GM12878 (cell line): ENCODE measurements around the gene PROCA1.

Experiments
- EGR1 ChIP-seq, 2 experiments: IDR thresholded peaks; 1 replicate in 1 of 2; 2 replicates in 1 of 2; pipeline ENCODE4 v1.6.1; 2011 to 2012; ENCODE audit warnings: low read depth in 2 of 2, low read length in 2 of 2, borderline replicate concordance in 1 of 2, mild to moderate bottlenecking in 1 of 2, moderate library complexity in 1 of 2
- FOXK2 ChIP-seq: fragments of 450-650 bp; IDR thresholded peaks from 2 replicates; pipeline ENCODE4 v1.6.1; 2017; ENCODE audit warnings: mild to moderate bottlenecking, moderate library complexity
- JUND ChIP-seq: IDR thresholded peaks from 2 replicates; pipeline ENCODE4 v1.6.1; 2012; ENCODE audit warnings: low read depth, mild to moderate bottlenecking, low read length, improper control_type of control experiment, moderate library complexity
- NR2C2 ChIP-seq: IDR thresholded peaks from 2 replicates; pipeline ENCODE4 v1.6.1; 2011; ENCODE audit warnings: borderline replicate concordance, low read depth; ENCODE audit not compliant: control insufficient read depth, insufficient read length
- POLR2A ChIP-seq: IDR thresholded peaks from 2 replicates; pipeline ENCODE4 v1.6.1; 2011; ENCODE audit warnings: low read depth, mild to moderate bottlenecking, low read length
- POLR2AphosphoS5 ChIP-seq: IDR thresholded peaks from 2 replicates; pipeline ENCODE4 v1.6.1; 2011; ENCODE audit warnings: mild to moderate bottlenecking, low read length, inconsistent platforms
- RAD21 ChIP-seq: IDR thresholded peaks from 2 replicates; pipeline ENCODE4 v1.6.1; 2011; ENCODE audit warnings: mild to moderate bottlenecking, low read depth, low read length, moderate library complexity; ENCODE audit not compliant: insufficient read depth
- SRF ChIP-seq, 2 experiments: IDR thresholded peaks; 2 replicates each; pipeline ENCODE4 v1.6.1; 2011; ENCODE audit warnings: low read depth in 2 of 2, low read length in 2 of 2, mild to moderate bottlenecking in 1 of 2, moderate library complexity in 1 of 2
- TAF1 ChIP-seq: IDR thresholded peaks from 2 replicates; pipeline ENCODE4 v1.6.1; 2011; ENCODE audit warnings: mild to moderate bottlenecking, low read depth, low read length, borderline replicate concordance
- TF ChIP-seq, protein P1 (sequence below): IDR thresholded peaks from 2 replicates; pipeline ENCODE4 v1.6.1; 2011; ENCODE audit warnings: low read depth, mild to moderate bottlenecking, low read length, moderate library complexity, borderline replicate concordance; ENCODE audit errors: extremely low read depth
- TF ChIP-seq, protein P2 (sequence below), 3 experiments: IDR thresholded peaks in 2 of 3; conservative IDR thresholded peaks in 1 of 3; 2 replicates each; pipeline ENCODE4 v1.5.1; 2011; ENCODE audit warnings: low read depth in 3 of 3, low read length in 3 of 3, mild to moderate bottlenecking in 3 of 3, control low read depth in 2 of 3, moderate library complexity in 2 of 3, inconsistent platforms in 1 of 3, mixed read lengths in 1 of 3; ENCODE audit not compliant: control insufficient read depth in 2 of 3, insufficient read depth in 1 of 3; ENCODE audit errors: extremely low read depth in 1 of 3
- TF ChIP-seq, protein P3 (sequence below): IDR thresholded peaks from 2 replicates; pipeline ENCODE4 v1.6.1; 2011; ENCODE audit warnings: low read depth, low read length, improper control_type of control experiment, borderline replicate concordance
- TF ChIP-seq, protein P4 (sequence below): fragments of 450-650 bp; IDR thresholded peaks from 2 replicates; pipeline ENCODE4 v1.6.1; 2017; ENCODE audit warnings: mild to moderate bottlenecking
- TF ChIP-seq, protein P5 (sequence below): IDR thresholded peaks from 2 replicates; pipeline ENCODE4 v1.6.1; 2012; ENCODE audit warnings: mild to moderate bottlenecking, low read depth, low read length

DNA sequence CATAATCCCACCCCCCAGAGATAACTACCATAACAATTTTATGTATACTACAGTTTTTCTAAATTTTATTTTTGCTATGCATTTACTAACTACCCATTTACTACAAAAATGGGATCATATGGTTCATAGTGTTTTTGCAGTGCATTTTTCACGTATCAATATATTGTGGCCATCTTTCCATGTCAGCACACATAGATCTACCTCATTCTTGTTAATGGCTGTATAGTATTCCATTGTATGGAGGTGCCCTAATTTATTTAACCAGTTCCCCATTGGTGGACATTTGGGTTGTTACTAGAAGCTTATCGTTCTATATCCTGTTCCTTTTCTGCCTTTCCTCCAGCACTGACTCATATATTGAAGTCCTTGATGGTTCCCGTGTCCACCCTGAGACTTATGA is 22.7 kb downstream of the PROCA1 start:
- TF ChIP-seq, protein P1, sequence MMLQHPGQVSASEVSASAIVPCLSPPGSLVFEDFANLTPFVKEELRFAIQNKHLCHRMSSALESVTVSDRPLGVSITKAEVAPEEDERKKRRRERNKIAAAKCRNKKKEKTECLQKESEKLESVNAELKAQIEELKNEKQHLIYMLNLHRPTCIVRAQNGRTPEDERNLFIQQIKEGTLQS, result no peak
- TF ChIP-seq NR2C2 (no peak), SRF (IDR thresholded peaks at IDR 0.05; ENCODE audit: low read depth in 2 of 2, low read length in 2 of 2) (no peak), FOXK2 (no peak), POLR2A (no peak), JUND (no peak), POLR2AphosphoS5 (no peak), RAD21 (no peak), EGR1 (IDR thresholded peaks at IDR 0.05; ENCODE audit: borderline replicate concordance in 1 of 2, low read depth in 2 of 2, low read length in 2 of 2) (no peak), TAF1 (no peak)
- TF ChIP-seq, protein P2, sequence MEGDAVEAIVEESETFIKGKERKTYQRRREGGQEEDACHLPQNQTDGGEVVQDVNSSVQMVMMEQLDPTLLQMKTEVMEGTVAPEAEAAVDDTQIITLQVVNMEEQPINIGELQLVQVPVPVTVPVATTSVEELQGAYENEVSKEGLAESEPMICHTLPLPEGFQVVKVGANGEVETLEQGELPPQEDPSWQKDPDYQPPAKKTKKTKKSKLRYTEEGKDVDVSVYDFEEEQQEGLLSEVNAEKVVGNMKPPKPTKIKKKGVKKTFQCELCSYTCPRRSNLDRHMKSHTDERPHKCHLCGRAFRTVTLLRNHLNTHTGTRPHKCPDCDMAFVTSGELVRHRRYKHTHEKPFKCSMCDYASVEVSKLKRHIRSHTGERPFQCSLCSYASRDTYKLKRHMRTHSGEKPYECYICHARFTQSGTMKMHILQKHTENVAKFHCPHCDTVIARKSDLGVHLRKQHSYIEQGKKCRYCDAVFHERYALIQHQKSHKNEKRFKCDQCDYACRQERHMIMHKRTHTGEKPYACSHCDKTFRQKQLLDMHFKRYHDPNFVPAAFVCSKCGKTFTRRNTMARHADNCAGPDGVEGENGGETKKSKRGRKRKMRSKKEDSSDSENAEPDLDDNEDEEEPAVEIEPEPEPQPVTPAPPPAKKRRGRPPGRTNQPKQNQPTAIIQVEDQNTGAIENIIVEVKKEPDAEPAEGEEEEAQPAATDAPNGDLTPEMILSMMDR (IDR thresholded peaks at IDR 0.05 in 2 of 3, conservative IDR thresholded peaks at IDR 0.05 in 1 of 3; ENCODE audit: control insufficient read depth in 2 of 3, extremely low read depth in 1 of 3, insufficient read depth in 1 of 3, low read depth in 3 of 3, low read length in 3 of 3), result no peak
- TF ChIP-seq, protein P3, sequence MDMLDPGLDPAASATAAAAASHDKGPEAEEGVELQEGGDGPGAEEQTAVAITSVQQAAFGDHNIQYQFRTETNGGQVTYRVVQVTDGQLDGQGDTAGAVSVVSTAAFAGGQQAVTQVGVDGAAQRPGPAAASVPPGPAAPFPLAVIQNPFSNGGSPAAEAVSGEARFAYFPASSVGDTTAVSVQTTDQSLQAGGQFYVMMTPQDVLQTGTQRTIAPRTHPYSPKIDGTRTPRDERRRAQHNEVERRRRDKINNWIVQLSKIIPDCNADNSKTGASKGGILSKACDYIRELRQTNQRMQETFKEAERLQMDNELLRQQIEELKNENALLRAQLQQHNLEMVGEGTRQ, result no peak
- TF ChIP-seq, protein P4, sequence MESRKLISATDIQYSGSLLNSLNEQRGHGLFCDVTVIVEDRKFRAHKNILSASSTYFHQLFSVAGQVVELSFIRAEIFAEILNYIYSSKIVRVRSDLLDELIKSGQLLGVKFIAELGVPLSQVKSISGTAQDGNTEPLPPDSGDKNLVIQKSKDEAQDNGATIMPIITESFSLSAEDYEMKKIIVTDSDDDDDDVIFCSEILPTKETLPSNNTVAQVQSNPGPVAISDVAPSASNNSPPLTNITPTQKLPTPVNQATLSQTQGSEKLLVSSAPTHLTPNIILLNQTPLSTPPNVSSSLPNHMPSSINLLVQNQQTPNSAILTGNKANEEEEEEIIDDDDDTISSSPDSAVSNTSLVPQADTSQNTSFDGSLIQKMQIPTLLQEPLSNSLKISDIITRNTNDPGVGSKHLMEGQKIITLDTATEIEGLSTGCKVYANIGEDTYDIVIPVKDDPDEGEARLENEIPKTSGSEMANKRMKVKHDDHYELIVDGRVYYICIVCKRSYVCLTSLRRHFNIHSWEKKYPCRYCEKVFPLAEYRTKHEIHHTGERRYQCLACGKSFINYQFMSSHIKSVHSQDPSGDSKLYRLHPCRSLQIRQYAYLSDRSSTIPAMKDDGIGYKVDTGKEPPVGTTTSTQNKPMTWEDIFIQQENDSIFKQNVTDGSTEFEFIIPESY, result no peak
- TF ChIP-seq, protein P5, sequence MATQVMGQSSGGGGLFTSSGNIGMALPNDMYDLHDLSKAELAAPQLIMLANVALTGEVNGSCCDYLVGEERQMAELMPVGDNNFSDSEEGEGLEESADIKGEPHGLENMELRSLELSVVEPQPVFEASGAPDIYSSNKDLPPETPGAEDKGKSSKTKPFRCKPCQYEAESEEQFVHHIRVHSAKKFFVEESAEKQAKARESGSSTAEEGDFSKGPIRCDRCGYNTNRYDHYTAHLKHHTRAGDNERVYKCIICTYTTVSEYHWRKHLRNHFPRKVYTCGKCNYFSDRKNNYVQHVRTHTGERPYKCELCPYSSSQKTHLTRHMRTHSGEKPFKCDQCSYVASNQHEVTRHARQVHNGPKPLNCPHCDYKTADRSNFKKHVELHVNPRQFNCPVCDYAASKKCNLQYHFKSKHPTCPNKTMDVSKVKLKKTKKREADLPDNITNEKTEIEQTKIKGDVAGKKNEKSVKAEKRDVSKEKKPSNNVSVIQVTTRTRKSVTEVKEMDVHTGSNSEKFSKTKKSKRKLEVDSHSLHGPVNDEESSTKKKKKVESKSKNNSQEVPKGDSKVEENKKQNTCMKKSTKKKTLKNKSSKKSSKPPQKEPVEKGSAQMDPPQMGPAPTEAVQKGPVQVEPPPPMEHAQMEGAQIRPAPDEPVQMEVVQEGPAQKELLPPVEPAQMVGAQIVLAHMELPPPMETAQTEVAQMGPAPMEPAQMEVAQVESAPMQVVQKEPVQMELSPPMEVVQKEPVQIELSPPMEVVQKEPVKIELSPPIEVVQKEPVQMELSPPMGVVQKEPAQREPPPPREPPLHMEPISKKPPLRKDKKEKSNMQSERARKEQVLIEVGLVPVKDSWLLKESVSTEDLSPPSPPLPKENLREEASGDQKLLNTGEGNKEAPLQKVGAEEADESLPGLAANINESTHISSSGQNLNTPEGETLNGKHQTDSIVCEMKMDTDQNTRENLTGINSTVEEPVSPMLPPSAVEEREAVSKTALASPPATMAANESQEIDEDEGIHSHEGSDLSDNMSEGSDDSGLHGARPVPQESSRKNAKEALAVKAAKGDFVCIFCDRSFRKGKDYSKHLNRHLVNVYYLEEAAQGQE, result no peak
